GDM1 (cell line): ENCODE results near the gene ALKAL2.
"Not testable (repeated sequence)": the region's sequence is repeated elsewhere in the genome, so short reads cannot be mapped to it uniquely, and the experiment has no call there.

Source experiments
- DNase-seq: peaks from one replicate; lab custom pipeline; 2025; lab: John Stamatoyannopoulos, UW

Gene ALKAL2

DNA sequence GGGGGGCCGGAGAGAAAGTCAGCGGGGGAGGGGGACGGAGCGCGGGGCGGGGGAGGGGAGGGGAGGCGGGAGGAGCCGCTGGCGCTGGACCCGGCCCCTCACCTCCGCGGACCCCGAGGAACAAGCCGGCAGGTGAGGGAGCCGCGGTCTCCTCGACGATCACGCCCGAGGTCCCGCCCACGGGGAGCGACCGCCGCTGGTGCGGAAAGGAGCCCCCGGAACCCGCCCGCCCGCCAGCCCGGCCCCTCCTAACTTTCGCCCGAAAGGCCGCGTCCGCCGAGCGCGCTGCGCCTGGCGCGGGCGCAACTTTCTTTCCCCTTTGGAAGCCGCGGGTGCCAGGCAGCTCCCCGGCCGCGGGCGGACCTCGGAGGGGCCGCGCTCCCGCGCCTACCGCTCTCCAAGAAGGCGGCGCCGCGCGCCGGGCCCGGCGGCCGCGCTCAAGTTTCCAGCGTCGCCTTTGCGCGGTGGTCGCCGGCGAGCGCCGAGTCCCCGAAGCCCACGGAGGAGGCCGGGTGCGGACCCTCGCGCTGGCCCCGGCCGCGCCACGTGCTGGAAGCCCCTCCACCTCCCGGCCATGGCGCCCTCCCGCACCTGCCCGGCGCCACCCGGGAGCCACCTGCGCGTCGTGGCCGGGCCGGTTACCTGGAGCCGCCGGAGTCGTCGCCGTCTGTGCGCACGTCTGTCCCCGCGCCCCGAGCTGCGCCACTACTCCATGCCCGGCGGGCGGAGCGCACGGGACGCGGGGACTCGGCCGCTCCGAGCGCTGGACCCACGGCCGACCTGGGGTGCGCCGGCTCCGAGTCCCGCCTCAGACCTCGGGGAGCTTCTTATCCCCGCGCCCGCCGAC, at the start of gene ALKAL2:
Gene ALKAL2 (minus strand): TSS at position 181 of the 847 bp plus-strand sequence. CDS start 256 bp downstream, outside the sequence.
- no peak for DNase-seq

- not testable (repeated sequence) for DNase-seq
Measured at GRCh38 chr2:336949-337348, 49.1 kb upstream of the ALKAL2 start.

GRCh38 chr2:336360-336759, 48.5 kb upstream of the ALKAL2 start:
- DNase-seq, result no peak

GRCh38 chr2:332592-332991, 44.7 kb upstream of the ALKAL2 start:
- no peak for DNase-seq

DNA sequence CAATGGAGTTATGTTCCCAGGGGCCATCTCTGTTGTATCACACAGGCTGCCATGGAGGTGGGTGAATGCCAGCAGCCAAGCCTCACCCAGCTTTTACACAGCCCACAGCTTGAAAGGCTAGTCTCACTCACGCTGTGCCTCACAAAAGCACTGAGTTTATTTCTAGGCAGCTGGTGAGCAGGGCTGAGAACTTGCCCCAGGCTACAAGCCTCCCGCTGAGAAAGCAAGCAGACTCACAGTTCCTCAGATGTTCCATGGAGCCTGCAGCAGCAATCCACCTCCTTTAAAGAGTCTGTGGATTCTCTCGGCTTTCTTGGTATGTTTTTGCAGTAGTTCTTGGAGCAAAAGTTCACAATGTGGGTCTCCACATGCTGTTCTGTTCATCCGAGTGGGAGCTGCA, 40.9 kb upstream of the ALKAL2 start:
- no peak for DNase-seq

DNA sequence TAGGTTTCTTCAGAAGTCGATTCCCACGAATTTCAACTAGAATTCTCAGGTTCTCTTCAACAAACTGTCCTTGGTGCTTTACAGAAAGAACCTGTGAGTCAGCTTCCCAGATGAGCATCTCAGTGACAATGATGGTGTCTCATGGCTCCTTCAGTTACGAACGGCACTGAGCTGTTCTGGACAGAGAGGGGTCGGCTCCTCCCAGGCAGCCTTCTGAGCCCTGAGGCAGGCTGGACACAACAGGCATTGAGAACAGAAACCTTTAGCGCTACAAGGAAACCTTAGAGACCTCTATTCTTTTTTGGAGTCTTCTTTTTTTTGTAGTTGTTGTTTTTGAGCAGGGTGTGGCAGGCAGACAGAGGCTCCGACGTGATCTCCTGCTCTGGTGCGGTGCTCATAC, 35.1 kb upstream of the ALKAL2 start:
- DNase-seq, result no peak

DNA sequence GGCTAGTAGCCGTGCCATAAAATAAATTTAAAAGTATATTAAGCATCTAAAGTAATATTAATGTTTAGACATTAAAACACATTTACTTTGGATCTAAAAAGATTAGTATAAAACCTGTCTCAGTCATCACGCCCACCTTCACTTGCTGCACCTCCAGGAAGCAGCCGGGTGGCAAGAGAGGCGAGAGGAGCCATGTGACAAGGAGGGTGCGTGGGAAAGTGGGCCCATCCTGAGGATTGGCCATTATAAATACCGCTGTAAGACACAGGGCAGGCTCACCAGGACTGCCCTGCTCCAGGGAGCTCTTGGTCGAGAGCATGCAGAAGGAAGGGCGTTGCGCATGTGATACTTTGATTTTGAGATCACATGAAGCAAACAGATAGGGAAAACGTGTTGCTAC, 34.4 kb upstream of the ALKAL2 start:
- DNase-seq, result no peak

GRCh38 chr2:320561-320960, 32.7 kb upstream of the ALKAL2 start:
- no peak for DNase-seq

- DNase-seq, result no peak
Measured at GRCh38 chr2:319059-319600, 31.2 kb upstream of the ALKAL2 start.

- DNase-seq, result no peak
Measured at GRCh38 chr2:317501-318424, 29.9 kb upstream of the ALKAL2 start.

- DNase-seq, result no peak
Measured at GRCh38 chr2:316381-316780, 28.5 kb upstream of the ALKAL2 start.

- not testable (repeated sequence) for DNase-seq
Measured at GRCh38 chr2:315925-316324, 28.0 kb upstream of the ALKAL2 start.

GRCh38 chr2:314561-315336, 26.9 kb upstream of the ALKAL2 start:
- DNase-seq, result no peak

DNA sequence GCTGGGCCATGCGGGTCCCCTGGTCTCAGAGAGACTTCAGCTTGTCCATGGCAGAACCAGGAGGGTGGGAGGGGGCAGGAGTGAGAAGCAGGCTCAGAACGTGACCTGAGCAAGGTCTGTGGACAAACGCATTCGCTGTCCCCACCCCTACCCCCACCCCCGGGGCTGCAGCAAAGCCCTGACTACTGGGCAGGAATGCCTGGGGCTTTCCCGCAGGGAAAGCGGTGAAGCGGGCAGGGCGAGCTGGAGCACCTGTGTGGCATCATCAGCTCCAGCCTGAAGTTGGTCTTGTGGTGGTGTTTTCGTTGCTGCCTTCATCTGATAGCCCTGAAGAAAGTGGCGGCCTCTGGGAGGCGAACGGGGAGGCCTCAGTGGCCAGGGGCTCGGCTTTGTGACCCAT, 26.1 kb upstream of the ALKAL2 start:
- DNase-seq, result no peak

GRCh38 chr2:310994-311393, 23.1 kb upstream of the ALKAL2 start:
- no peak for DNase-seq

DNA sequence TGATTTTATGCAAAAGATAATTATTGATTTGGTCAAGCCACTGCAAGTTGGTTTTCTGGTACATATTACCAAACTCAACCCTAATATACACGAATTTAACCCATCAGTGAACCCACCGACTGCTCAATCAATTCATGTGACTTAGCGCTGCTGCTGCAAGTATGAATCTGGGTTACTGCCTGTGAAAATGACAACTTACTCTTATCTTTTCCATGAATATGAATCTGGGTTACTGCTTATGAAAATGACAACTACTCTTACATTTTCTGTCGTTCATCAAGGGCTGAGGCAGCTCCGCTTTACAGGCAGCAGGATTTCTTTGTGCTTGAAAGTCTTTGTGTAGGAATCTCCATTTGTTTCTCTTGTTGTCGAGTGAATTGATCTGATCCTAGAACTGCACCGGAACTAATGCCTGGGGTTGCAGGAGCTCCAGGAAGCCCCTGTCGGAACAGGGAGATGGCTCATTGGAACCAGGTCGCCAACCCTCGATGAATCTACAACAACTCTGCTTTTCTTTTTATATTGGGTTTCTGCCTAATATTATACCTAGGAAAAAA, 22.1 kb upstream of the ALKAL2 start:
- no peak for DNase-seq

- DNase-seq, result no peak
Measured at GRCh38 chr2:309148-309953, 21.5 kb upstream of the ALKAL2 start.

- no peak for DNase-seq
Measured at GRCh38 chr2:305366-305765, 17.5 kb upstream of the ALKAL2 start.

- DNase-seq, result no peak
Measured at GRCh38 chr2:296354-296753, 8.5 kb upstream of the ALKAL2 start.

GRCh38 chr2:295090-295489, 7.2 kb upstream of the ALKAL2 start:
- no peak for DNase-seq
